GM19328 (cell line): ENCODE data around the gene LRRC43.

Experiments used
- ATAC-seq: cut with Tn5 transposase; IDR thresholded peaks from one replicate; pipeline ENCODE4 v1.9.1; 2021; ENCODE audit warnings: mild to moderate bottlenecking, moderate library complexity; ENCODE audit not compliant: unreplicated experiment

LRRC43 gene

DNA sequence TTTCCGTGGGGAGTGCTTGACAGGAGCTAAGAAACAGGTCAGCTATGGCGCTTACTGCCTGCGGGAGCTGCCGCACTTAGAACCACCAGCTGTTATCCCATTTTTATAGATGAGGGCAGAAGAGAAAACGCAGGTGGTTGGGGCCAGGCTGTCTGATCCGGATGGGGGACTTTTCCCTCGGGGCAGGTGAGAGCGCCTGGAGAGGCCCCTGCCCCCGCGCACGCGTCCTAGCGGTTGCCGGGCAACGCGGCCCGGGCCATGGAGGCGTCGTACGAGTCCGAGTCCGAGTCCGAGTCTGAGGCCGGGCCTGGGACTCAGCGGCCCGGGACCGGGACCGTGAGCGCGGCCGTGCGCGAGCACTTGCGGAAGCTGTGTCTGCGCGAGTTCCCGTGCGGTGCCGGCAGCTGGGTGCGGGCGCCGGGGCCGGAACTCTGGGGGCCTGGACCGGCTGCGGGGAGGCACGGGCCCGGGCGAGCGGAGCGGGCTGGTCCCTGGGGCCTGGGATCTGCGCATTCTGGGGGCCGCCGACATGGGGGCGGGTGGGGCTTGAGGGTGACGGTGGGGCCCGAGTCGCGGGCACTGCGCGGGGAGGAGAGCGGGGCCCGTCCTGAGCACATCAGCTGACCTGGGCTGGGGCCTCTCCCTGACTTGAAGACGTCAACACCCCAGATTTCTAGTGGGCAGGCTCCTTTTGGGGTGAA lies at the start of gene LRRC43:
Gene LRRC43, plus strand, starts transcription at position 237 of the 701 bp plus-strand sequence. Its CDS starts 22 bp downstream, at position 259.
- no peak for ATAC-seq

- no peak for ATAC-seq
Measured at GRCh38 chr12:122133192-122133950, 49.6 kb upstream of the LRRC43 start.

DNA sequence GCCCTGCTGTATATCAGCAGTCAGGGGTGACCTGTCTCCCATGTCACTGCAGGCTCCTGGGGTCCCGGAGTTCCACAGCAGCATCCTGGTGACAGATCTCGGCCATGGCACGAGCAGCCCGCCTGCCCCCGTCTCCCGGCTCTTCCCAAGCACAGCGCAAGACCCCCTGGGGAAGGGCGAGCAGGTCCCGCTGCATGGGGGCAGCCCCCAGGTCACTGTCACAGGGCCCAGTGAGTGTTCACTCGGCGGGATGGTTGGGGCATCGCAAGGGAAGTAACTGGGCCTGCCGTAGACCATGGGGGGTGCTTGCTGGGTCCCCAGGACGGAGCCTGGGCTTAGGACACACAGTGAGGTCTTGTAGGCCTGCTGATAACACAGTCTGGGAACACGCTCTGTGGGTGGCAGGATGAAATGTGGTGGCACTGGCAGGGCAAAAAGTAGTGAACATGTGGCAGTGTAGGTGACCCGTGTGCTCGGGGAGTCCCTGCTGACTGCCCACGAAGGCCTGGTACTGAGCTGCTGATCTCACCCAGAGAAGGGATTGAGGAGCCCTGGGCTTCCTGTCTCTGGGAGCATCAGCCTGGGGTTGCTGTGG lies 47.4 kb upstream of the LRRC43 start:
- no peak for ATAC-seq

GRCh38 chr12:122137229-122137628 lies 45.7 kb upstream of the LRRC43 start:
- no peak for ATAC-seq

GRCh38 chr12:122137681-122138080 lies 45.2 kb upstream of the LRRC43 start:
- no peak for ATAC-seq

- ATAC-seq = no peak
Measured at GRCh38 chr12:122138181-122138580, 44.7 kb upstream of the LRRC43 start.

DNA sequence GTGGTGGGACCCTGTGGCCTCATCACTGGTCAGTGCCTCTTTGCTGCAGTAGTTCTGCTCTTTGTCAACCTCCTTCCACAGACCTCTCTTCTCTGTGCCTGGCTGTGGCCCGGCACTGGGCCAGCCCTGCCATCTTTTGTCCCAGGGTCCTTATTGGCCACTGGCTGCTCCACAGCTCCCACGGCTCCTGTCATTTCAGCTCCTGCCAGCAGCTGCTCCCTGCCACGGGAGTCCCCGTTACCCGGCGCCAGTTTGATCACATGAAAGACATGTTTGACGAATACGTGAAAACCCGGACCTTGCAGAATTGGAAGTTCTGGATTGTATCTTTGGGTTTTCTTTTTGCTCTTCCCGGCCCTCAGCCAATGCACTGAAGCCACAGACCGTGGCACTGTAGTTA lies 44.3 kb upstream of the LRRC43 start:
- ATAC-seq = no peak

DNA sequence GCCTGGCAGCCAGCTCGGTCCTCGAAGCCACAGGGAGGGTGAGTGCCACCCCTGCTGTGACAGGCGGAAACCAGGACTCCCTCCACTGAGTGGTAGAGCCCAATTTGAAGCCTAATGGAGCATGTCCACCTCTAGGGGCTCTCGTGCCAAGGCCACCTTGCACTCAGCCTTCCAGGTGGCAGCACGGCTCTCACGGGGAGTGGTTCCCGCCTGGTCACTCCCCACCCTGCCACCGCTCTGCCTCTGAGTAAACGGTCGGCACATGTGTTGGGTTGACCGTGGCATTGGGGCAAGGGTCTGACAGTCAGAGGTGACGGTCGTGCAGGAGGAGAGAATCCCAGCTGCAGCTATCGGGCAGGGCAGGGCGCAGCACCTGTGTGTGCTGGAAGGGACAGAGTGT lies 43.7 kb upstream of the LRRC43 start:
- no peak for ATAC-seq

DNA sequence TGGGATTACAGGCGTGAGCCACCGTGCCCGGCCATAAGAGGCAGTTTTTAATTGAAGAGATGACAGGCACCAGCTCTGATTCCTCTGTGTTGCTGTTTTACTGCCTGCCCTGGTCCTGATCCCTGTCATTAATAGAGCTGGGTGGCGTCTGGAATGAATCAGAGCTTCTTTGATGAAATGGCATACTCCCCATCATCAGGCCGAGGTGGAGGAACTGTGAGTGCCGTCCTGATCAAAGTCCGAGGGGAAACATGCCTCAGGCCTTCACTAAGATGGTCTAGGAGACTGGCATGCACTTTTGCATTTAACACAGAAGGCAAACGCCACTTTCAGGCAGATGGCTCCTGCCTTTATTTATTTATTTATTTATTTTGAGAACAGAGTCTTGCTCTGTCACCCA lies 43.0 kb upstream of the LRRC43 start:
- no peak for ATAC-seq

DNA sequence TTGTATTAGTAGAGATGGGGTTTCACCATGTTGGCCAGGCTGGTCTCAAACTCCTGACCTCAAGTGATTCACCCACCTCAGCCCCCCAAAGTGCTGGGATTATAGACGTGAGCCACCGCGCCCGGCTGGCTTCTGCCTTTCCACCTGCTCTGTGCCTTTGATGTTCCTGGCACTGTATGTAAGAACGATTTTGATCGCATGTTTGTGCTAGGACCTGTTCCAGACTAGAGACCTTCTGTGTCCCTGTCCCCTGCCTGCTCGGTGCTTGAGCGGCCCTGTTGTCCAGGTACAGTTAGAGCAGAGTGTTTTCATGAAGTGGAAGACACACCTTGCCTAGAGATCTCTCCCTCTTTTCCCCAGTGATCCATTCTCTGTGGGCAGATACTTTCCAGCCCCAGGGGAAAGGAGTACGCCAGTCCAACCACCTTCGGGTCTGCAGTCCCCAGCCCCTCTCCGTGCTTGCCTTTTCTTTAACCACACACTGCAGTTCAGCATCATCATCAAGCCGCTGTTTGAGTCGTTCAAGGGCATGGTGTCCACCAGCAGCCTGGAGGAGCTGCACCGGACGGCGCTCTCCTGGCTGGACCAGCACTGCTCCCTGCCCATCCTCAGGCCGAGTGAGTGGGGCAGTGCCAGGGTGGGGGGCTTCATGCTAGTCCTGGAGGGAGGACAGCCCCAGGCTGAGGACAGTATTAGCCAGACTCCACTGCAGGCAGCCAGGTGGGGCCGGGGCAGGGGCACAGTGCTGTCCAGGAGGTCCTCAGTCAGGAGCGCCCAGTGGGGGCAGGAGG lies 42.3 kb upstream of the LRRC43 start:
- ATAC-seq = no peak

- no peak for ATAC-seq
Measured at GRCh38 chr12:122141911-122142725, 40.8 kb upstream of the LRRC43 start.

DNA sequence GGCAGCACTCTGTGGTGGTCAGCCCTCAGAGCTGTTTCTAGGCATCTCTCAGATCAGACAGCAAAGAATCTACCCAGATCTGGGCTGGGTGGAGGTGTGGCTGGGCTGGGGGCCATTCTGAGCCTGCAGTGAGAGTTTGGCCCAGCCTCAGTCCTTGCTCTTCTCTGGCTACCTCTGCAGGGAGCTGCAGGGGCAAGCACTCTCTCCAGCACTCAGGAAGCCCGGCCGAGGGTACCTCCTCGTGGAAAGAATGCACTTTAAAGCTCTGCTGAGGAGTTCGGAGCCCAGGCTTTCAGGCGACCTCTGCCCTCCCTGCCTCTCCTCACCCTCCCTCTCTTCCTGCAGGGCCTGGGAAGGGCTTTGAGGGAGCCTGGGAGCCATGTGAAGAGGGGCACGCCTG lies 40.1 kb upstream of the LRRC43 start:
- no peak for ATAC-seq

GRCh38 chr12:122144885-122145284 lies 38.0 kb upstream of the LRRC43 start:
- ATAC-seq = no peak

DNA sequence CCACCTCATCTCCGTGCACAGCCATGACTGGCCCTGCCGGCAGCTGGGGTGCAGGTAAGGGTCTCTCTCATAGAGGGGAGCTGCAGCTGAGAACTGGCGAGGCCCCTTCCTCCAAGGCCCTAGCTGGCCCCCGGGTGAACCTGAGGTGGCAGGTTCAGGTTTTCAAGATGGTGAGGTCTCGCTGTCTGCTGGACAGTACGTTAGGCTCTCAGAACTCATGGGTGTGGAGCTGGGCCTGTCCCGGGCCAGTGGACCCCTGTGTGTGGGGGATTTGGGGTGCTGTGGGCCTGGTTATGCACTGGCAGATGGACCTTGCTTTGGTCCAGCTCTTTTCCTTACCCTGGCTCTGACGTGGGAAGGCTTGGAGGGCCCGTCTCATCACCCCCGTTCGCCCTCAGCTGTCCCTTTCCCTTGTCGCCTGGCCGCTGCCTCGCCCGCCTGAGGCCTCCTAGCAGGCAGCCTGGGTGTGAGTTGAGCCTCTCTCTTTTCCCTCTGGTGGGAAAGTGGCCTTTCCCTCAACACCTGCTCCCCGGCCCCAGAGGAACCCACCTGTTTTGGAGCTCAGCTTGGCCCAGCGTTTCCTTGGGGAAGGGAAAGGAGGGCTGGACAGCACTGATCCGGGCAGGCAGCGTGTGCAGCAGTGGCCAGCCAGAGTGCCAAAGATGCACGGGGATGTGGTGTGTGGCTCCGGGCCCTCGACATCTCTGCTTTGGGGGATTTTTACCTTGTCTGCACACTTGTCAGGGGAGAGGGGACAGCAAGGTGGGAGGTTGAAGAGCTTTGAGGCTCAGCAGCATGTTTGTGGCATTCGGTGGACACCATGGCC lies 37.2 kb upstream of the LRRC43 start:
- ATAC-seq = no peak

DNA sequence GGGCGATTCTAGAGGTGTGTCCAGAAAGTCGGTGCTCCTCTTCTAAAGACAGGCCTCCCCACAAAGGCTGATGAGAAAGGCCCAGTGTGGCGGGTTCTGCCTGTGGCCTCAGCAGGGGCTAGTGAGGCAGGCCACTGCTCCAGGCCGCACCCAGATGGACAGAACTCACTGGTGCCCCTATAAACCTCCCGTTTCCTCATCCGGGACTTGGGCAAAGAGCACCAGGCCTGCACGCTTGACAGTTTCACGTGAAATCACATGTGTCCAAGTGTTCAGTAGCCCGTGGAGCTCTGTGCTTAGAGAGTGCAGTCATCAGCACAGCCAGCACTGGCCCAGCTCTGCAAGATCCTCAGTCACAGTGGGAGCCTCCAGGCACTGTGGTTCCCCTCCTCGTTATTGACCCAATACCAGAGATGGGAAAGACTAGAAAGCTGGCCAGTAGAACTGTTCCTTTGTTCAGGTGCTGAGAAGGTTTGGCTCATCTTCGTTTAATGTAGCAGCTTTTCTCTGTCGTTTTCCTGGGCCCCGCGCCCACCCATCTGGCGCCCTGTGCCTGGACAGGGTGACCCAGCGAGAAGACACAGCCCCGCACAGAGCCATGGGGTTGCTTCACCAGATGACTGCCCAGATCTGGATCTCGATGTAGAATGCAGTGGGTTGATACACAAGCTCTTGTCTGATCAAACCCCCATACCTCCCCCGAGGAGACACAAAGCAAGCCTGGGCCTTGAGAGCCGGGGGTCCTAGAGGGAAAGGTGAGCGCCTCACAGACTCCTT lies 35.2 kb upstream of the LRRC43 start:
- ATAC-seq = no peak

- no peak for ATAC-seq
Measured at GRCh38 chr12:122148657-122149056, 34.3 kb upstream of the LRRC43 start.

GRCh38 chr12:122150127-122150681 lies 32.7 kb upstream of the LRRC43 start:
- ATAC-seq = no peak

- ATAC-seq = no peak
Measured at GRCh38 chr12:122152754-122153153, 30.2 kb upstream of the LRRC43 start.
